B cell (primary cell): ENCODE results near the gene FGF21. TPM values are rescaled to one million over a fixed set of nuclear protein-coding genes. Genes with fewer than 3 reads are reported as not detected.

Experiments used
- ATAC-seq: fragments of 200-7000 bp; cut with Tn5 transposase; one replicate; pipeline ENCODE4 v1.10.0; 2021; ENCODE audit warnings: low read depth, mild to moderate bottlenecking, moderate number of reproducible peaks, moderate library complexity
- CTCF ChIA-PET: fragments of 350-600 bp; sonication (Branson Sonifier 250); formaldehyde crosslinking; loops from one replicate; lab custom pipeline; 2021; ENCODE audit warnings: antibody characterized with exemption, inconsistent platforms; lab: Charles Lee
- POLR2A ChIA-PET: fragments of 350-600 bp; sonication (Branson Sonifier 250); formaldehyde crosslinking; loops from one replicate; lab custom pipeline; 2021; ENCODE audit warnings: antibody characterized with exemption; lab: Charles Lee
- DNase-seq: peaks from one replicate; pipeline ENCODE4 v3.0.0; 2013
- H2AFZ ChIP-seq: 2 replicates; pipeline ENCODE4 v1.6.1; 2012; ENCODE audit warnings: mild to moderate bottlenecking, low read depth, low read length; ENCODE audit not compliant: insufficient read depth, poor library complexity, severe bottlenecking
- H3K27ac ChIP-seq, 2 donors: 1 replicate in 1 of 2; 2 replicates in 1 of 2; pipeline ENCODE4 v1.5.1; 2012 to 2013; ENCODE audit warnings: low read length in 2 of 2, mild to moderate bottlenecking in 2 of 2, moderate library complexity in 1 of 2
- H3K27me3 ChIP-seq, 4 experiments: fragments of 200-600 bp in 1 of 4; sonication (generic) in 1 of 4; replicated peaks in 1 of 4; 1 replicate in 2 of 4; 2 replicates in 2 of 4; pipeline versions ENCODE4 v1.6.1 to v1.7.0; 2013 to 2016; ENCODE audit warnings: low read length in 3 of 4, mild to moderate bottlenecking in 2 of 4, mixed read lengths in 1 of 4, moderate library complexity in 1 of 4; ENCODE audit not compliant: insufficient read depth in 4 of 4, control insufficient read depth in 3 of 4; ENCODE audit errors: control extremely low read depth in 1 of 4
- H3K36me3 ChIP-seq, 2 experiments: replicated peaks in 1 of 2; 1 replicate in 1 of 2; 2 replicates in 1 of 2; pipeline versions ENCODE4 v1.6.1 to v1.7.1; 2013; ENCODE audit warnings: low read length in 1 of 2; ENCODE audit not compliant: insufficient read depth in 2 of 2, control insufficient read depth in 1 of 2; ENCODE audit errors: control extremely low read depth in 1 of 2, extremely low read depth in 1 of 2
- H3K4me1 ChIP-seq, 2 donors: fragments of 200-600 bp in 1 of 2; sonication (generic) in 1 of 2; 1 replicate in 1 of 2; 2 replicates in 1 of 2; pipeline versions ENCODE4 v1.5.1 to v1.6.1; 2013 to 2017; ENCODE audit warnings: low read length in 2 of 2; ENCODE audit not compliant: control insufficient read depth in 2 of 2, insufficient read depth in 2 of 2
- H3K4me2 ChIP-seq: replicated peaks from 2 replicates; pipeline ENCODE3; 2012; ENCODE audit warnings: mild to moderate bottlenecking, low read depth, low read length; ENCODE audit not compliant: poor library complexity, severe bottlenecking
- H3K4me3 ChIP-seq, 5 experiments: fragments of 200-600 bp in 1 of 5; sonication (generic) in 1 of 5; 1 replicate in 3 of 5; 2 replicates in 2 of 5; pipeline versions ENCODE4 v1.5.1 to v1.7.0; 2011 to 2016; ENCODE audit warnings: low read length in 4 of 5, mild to moderate bottlenecking in 4 of 5, low read depth in 2 of 5, control low read depth in 1 of 5, moderate library complexity in 1 of 5; ENCODE audit not compliant: insufficient read depth in 1 of 5; ENCODE audit errors: control extremely low read depth in 1 of 5, extremely low read depth in 1 of 5
- H3K79me2 ChIP-seq: fragments of 200-600 bp; sonication (generic); one replicate; pipeline ENCODE4 v1.6.0; 2016; ENCODE audit warnings: low read length; ENCODE audit not compliant: control insufficient read depth, insufficient read depth
- H3K9ac ChIP-seq: fragments of 200-600 bp; sonication (generic); 2 replicates; pipeline ENCODE4 v1.6.1; 2017; ENCODE audit warnings: mild to moderate bottlenecking, low read length, moderate library complexity
- H3K9me3 ChIP-seq, 3 donors: one replicate each; pipeline versions ENCODE4 v1.6.1 to v1.7.1; 2013; ENCODE audit warnings: low read length in 2 of 3; ENCODE audit not compliant: control insufficient read depth in 2 of 3, insufficient read depth in 1 of 3; ENCODE audit errors: control extremely low read depth in 1 of 3
- H4K20me1 ChIP-seq: 2 replicates; pipeline ENCODE4 v1.6.0; 2012; ENCODE audit warnings: mild to moderate bottlenecking, low read length; ENCODE audit not compliant: insufficient read depth, control insufficient read depth, poor library complexity, severe bottlenecking
- H3K27ac Mint-ChIP-seq: one replicate; pipeline ENCODE4 v1.8.0; 2021; ENCODE audit warnings: mixed read lengths
- H3K27me3 Mint-ChIP-seq: one replicate; pipeline ENCODE4 v1.8.0; 2021; ENCODE audit warnings: mixed read lengths
- H3K4me1 Mint-ChIP-seq: one replicate; pipeline ENCODE4 v1.8.0; 2021; ENCODE audit warnings: mixed read lengths
- H3K4me3 Mint-ChIP-seq: one replicate; pipeline ENCODE4 v1.8.0; 2021; ENCODE audit warnings: mixed read lengths
- H3K9me3 Mint-ChIP-seq: one replicate; pipeline ENCODE4 v1.8.0; 2022; ENCODE audit warnings: mixed read lengths; ENCODE audit not compliant: insufficient read depth
- CTCF ChIP-seq: fragments of 200-600 bp; IDR thresholded peaks from one replicate; pipeline ENCODE4 v1.8.0; 2022; ENCODE audit warnings: antibody characterized with exemption, mild to moderate bottlenecking
- EZH2 ChIP-seq: IDR thresholded peaks from 2 replicates; pipeline ENCODE4 v1.6.1; 2012; ENCODE audit warnings: borderline replicate concordance, low read depth, mild to moderate bottlenecking, moderate library complexity, low read length; ENCODE audit not compliant: insufficient read depth, poor library complexity, severe bottlenecking
- WGBS: methylation state at CpG from one replicate; pipeline ENCODE4 v1.1.5; 2013; ENCODE audit warnings: missing lambda C conversion rate; ENCODE audit not compliant: insufficient coverage; 5-methylcytosine and 5-hydroxymethylcytosine counted together
- intact Hi-C: fragments of 100-400 bp; cut with micrococcal nuclease; formaldehyde crosslinking; loops from one replicate; pipeline ENCODE4 v1.10.0; 2022
- polyA plus RNA-seq: library from polyadenylated mRNA; depleted of rRNA; stranded (reverse); fragments of >200 nt; gene quantifications from 2 replicates; pipeline ENCODE4 v1.2.3, GENCODE V29; 2012
- total RNA-seq, 2 donors: library from RNA; stranded (reverse); fragments of 120-200 nt in 1 of 2; gene quantifications; 1 replicate in 1 of 2; 2 replicates in 1 of 2; pipeline versions ENCODE4 v1.2.3 to v1.2.4, GENCODE V29; 2013 to 2022

The FGF21 gene
- total and polyA plus RNA-seq, 2 donors (not counting 1 experiment from before 2014, with no cell fraction given) = not detected

- ATAC-seq (no peak), DNase-seq (no peak)
- Histone ChIP-seq H2AFZ (no peak overlapping the region), H3K4me1 (peaks cover 12 to 13% of the 10 kb centered on the region in 2 donors), H3K4me2 (no peak overlapping the region), H3K4me3 (no peak overlapping the region), H3K27ac (no peak overlapping the region), H3K79me2 (no peaks in the 10 kb centered on the region), H3K9me3 (peaks cover 0 to 6% (median 0%) of the 10 kb centered on the region in 3 donors), H3K36me3 (no peaks in the 10 kb centered on the region), H4K20me1 (no peaks in the 10 kb centered on the region), H3K9ac (no peak overlapping the region), H3K27me3 (peaks cover 0 to 46% (median 17%) of the 10 kb centered on the region in 4 experiments)
- no peak for TF ChIP-seq EZH2
- TF ChIP-seq CTCF = no peak
- POLR2A ChIA-PET = no interaction called here
- CTCF ChIA-PET = no interaction called here
- WGBS = 88% methylated on average over 12 of the region's 12 CpGs
- H3K27ac Mint-ChIP-seq = no peak overlapping the region
- H3K4me1 Mint-ChIP-seq = peaks cover 8% of the 10 kb centered on the region
- peaks cover 35% of the 10 kb centered on the region for H3K27me3 Mint-ChIP-seq
- no peaks in the 10 kb centered on the region for H3K9me3 Mint-ChIP-seq
- intact Hi-C loops = no loop called here
- no peak overlapping the region for H3K4me3 Mint-ChIP-seq
These were observed 1.9 kb downstream of the FGF21 start for GRCh38 chr19:48757089-48757675.

DNA sequence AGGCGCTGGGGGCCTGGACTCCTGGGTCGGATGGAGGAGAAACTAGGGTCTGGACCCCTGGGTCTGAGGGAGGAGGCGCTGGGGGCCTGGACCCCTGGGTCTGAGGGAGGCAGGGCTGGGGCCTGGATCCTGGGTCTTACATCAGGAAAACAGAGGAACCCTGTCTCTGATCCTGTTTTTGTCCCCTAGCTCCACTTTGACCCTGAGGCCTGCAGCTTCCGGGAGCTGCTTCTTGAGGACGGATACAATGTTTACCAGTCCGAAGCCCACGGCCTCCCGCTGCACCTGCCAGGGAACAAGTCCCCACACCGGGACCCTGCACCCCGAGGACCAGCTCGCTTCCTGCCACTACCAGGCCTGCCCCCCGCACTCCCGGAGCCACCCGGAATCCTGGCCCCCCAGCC is 2.4 kb downstream of the FGF21 start:
- no peak for TF ChIP-seq CTCF
- TF ChIP-seq EZH2 = no peak
- Mint-ChIP-seq H3K4me3 (no peak overlapping the region), H3K27me3 (peaks cover 35% of the 10 kb centered on the region), H3K4me1 (peaks cover 7% of the 10 kb centered on the region), H3K27ac (no peak overlapping the region), H3K9me3 (no peaks in the 10 kb centered on the region)
- no peaks in the 10 kb centered on the region for H3K36me3 ChIP-seq
- intact Hi-C loops = no loop called here
- ATAC-seq (no peak), DNase-seq (no peak)
- 96% methylated on average over 12 of the region's 14 CpGs for WGBS
- no peak overlapping the region for H3K4me3 ChIP-seq
- H4K20me1 ChIP-seq = no peaks in the 10 kb centered on the region
- no peak overlapping the region for H3K4me2 ChIP-seq
- H3K79me2 ChIP-seq = no peaks in the 10 kb centered on the region
- H3K9me3 ChIP-seq = peaks cover 0 to 5% (median 0%) of the 10 kb centered on the region in 3 donors
- peaks cover 0 to 45% (median 14%) of the 10 kb centered on the region in 4 experiments for H3K27me3 ChIP-seq
- H3K9ac ChIP-seq = no peak overlapping the region
- H3K4me1 ChIP-seq = peaks cover 7% of the 10 kb centered on the region in 2 donors
- CTCF ChIA-PET = no interaction called here
- POLR2A ChIA-PET = no interaction called here
- H2AFZ ChIP-seq = no peak overlapping the region
- H3K27ac ChIP-seq = no peak overlapping the region
